Testis (tissue), 2 donors: ENCODE data around the gene FXN.

Experiments
- POLR2A ChIP-seq: fragments of 450-650 bp; IDR thresholded peaks from one replicate; pipeline ENCODE4 v1.6.1; 2017; ENCODE audit warnings: antibody characterized with exemption, mild to moderate bottlenecking, moderate library complexity
- TF ChIP-seq, protein P1 (sequence below), 3 experiments: fragments of 450-650 bp in 2 of 3; fragments of 200-600 bp in 1 of 3; sonication (generic) in 1 of 3; IDR thresholded peaks; one replicate each; pipeline ENCODE4 v1.5.1; 2016 to 2019; ENCODE audit warnings: antibody characterized with exemption in 3 of 3, mild to moderate bottlenecking in 2 of 3, moderate library complexity in 1 of 3

- TF ChIP-seq, protein P1, sequence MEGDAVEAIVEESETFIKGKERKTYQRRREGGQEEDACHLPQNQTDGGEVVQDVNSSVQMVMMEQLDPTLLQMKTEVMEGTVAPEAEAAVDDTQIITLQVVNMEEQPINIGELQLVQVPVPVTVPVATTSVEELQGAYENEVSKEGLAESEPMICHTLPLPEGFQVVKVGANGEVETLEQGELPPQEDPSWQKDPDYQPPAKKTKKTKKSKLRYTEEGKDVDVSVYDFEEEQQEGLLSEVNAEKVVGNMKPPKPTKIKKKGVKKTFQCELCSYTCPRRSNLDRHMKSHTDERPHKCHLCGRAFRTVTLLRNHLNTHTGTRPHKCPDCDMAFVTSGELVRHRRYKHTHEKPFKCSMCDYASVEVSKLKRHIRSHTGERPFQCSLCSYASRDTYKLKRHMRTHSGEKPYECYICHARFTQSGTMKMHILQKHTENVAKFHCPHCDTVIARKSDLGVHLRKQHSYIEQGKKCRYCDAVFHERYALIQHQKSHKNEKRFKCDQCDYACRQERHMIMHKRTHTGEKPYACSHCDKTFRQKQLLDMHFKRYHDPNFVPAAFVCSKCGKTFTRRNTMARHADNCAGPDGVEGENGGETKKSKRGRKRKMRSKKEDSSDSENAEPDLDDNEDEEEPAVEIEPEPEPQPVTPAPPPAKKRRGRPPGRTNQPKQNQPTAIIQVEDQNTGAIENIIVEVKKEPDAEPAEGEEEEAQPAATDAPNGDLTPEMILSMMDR (IDR thresholded peaks at IDR 0.05) = no peak
- TF ChIP-seq POLR2A = no peak
These were observed 104.0 kb downstream of the FXN start for GRCh38 chr9:69139596-69139995.
